ENCODE data around the gene FBN1.

DNA sequence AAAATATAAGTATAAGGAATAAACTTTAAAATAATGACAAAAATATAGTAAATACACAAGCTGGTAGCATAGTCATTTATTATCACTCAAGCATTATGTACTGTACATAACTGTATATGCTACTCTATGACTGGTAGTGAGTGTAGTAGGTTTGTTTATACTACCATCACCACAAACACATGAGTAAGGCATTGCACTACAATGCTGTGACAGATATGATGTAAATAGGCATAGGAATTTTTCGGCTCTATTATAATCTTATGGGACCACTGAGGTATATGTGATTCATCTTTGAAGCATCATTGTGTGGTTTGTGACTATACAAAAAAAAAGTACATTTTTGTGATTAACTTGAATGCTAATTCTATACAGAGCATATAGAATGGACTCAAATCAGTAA, 35.3 kb upstream of the FBN1 start:
- TF ChIP-seq, protein P1, sequence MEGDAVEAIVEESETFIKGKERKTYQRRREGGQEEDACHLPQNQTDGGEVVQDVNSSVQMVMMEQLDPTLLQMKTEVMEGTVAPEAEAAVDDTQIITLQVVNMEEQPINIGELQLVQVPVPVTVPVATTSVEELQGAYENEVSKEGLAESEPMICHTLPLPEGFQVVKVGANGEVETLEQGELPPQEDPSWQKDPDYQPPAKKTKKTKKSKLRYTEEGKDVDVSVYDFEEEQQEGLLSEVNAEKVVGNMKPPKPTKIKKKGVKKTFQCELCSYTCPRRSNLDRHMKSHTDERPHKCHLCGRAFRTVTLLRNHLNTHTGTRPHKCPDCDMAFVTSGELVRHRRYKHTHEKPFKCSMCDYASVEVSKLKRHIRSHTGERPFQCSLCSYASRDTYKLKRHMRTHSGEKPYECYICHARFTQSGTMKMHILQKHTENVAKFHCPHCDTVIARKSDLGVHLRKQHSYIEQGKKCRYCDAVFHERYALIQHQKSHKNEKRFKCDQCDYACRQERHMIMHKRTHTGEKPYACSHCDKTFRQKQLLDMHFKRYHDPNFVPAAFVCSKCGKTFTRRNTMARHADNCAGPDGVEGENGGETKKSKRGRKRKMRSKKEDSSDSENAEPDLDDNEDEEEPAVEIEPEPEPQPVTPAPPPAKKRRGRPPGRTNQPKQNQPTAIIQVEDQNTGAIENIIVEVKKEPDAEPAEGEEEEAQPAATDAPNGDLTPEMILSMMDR (conservative IDR thresholded peaks at IDR 0.05 in 1 of 2, IDR thresholded peaks at IDR 0.05 in 1 of 2; ENCODE audit: extremely low read depth in 1 of 2, insufficient read depth in 1 of 2, low read depth in 1 of 2, low read length in 2 of 2) = no peak
- TF ChIP-seq EZH2 (IDR thresholded peaks at IDR 0.05; ENCODE audit: borderline replicate concordance, low read length) = no peak

All from mammary epithelial cell (primary cell).